Measurements from ENCODE around the gene GSG1L. TPM values are rescaled to one million over a fixed set of nuclear protein-coding genes. Genes with fewer than 3 reads are reported as not detected.

GSG1L gene
- total and polyA plus RNA-seq, 9 of the 15 experiments (the other 6 are each of a cell fraction or from before 2014, with no cell fraction given), result not detected

GRCh38 chr16:27748868-27749546 lies 314.5 kb downstream of the GSG1L start (continued):
- TF ChIP-seq MXD1 (CRISPR knock-in tag; IDR thresholded peaks at IDR 0.05; ENCODE audit: borderline replicate concordance, poor library complexity, severe bottlenecking) (no peak), ZBED1 (IDR thresholded peaks at IDR 0.05) (no peak), HBP1 (CRISPR knock-in tag; IDR thresholded peaks at IDR 0.05) (no peak), KLF10 (CRISPR knock-in tag; IDR thresholded peaks at IDR 0.05) (no peak), CHD2 (IDR thresholded peaks at IDR 0.05; ENCODE audit: low read depth, low read length) (no peak), USF1 (CRISPR knock-in tag; IDR thresholded peaks at IDR 0.05) (peak; percentile 94), IFI16 (CRISPR knock-in tag; IDR thresholded peaks at IDR 0.05) (no peak), ZNF717 (CRISPR knock-in tag; IDR thresholded peaks at IDR 0.05) (no peak), JUNB (CRISPR knock-in tag; conservative IDR thresholded peaks at IDR 0.05) (no peak), EHMT2 (IDR thresholded peaks at IDR 0.05) (peak; percentile 69; the same call in 1 of the 2 replicates), TEAD1 (CRISPR knock-in tag; IDR thresholded peaks at IDR 0.05) (peak in 1 of 2 experiments; percentile 51; a peak in 1 of 4 replicates), ZSCAN32 (CRISPR knock-in tag; IDR thresholded peaks at IDR 0.05) (peak; percentile 93), ZNF316 (IDR thresholded peaks at IDR 0.05) (no peak), REST (IDR thresholded peaks at IDR 0.05; ENCODE audit: borderline replicate concordance) (peak; percentile 78), REST (CRISPR knock-in tag; IDR thresholded peaks at IDR 0.05; ENCODE audit: low read depth) (no peak), SMC3 (conservative IDR thresholded peaks at IDR 0.05; ENCODE audit: insufficient read depth, low read depth, low read length) (peak; percentile 22; the same call in 1 of the 2 replicates), WHSC1 (IDR thresholded peaks at IDR 0.05; ENCODE audit: low read length) (no peak), MED1 (CRISPR knock-in tag; IDR thresholded peaks at IDR 0.05; ENCODE audit: borderline replicate concordance) (no peak)

Data from K562 (cell line).